HG02973 (cell line): ENCODE results near the gene ADAMTS5.

Source experiments
- ATAC-seq: cut with Tn5 transposase; IDR thresholded peaks from one replicate; pipeline ENCODE4 v1.9.1; 2021; ENCODE audit warnings: moderate library complexity; ENCODE audit not compliant: unreplicated experiment

The ADAMTS5 gene

DNA sequence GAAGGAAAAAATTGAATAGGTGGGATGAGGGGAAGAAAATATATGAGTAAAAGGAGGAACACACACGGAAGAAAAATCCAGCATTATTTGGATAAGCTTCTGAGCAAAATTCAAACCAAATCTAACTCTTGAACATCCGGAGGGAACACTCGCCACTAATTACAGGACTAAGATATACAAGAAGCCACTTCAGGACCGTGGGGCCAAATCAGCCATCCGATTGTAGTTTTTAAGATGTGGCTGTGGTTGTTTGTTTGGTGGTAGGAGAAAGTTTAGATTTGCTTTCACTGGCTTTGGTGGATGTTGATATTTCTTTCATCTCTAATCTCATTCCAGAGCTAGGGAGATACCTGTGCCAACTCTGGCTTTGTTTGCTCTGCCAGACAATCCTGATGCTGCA, 78.0 kb downstream of the ADAMTS5 start:
- no peak for ATAC-seq

GRCh38 chr21:26888256-26888655, 78.6 kb downstream of the ADAMTS5 start:
- no peak for ATAC-seq

DNA sequence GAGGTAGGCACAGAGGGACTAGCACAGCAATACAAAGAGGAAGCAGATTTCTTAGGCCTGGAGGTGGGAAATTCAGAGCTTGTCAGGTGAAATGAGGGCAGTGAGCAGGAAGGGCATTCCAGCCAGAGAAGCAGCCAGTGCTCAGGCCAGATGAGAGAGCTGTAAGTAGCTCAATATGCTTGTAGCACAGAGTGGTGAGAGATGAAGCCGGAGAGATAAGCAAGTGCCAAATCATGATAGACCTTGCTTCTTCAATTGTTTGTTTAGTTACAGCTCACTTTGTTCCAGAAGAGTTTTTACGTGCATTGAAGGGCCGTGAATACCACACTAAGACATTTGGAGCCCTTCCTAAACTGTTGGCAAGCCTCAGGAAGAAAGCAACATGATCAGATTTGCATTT, 79.6 kb downstream of the ADAMTS5 start:
- no peak for ATAC-seq

- ATAC-seq = no peak
Observed at GRCh38 chr21:26884436-26884835, 82.5 kb downstream of the ADAMTS5 start.

GRCh38 chr21:26883768-26884167, 83.1 kb downstream of the ADAMTS5 start:
- no peak for ATAC-seq

DNA sequence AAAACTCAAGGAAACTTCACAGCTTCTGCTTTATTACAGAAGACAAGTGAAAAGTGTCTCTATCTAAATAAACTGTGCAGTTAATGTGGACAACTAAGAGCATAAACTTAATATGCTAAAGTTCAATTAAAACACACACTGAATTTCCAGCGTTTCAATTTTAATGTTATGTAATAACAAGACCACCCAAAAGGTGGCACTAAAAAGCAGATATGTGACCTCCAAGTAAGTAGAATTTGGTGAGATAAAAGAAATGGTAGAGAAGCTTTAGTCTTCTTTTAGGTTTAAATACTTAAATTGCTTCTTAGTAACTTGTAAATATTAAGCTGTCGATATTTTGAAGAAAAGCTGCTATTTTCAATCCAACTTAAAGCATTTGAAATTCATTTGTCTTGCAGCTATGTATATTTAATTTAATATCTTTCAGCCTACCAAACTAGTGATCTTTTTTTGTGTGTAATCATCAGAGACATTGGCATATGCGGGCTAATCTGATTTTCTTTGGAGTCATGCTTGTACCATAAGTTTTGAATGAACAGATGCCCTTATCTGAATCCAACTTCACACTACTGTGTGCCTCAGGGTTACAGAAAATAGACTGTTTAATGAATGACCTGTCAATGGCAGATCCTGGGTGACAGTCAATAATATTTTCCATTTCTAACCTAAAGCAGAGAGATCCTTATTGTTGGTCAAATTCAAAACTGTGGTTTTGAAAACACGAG, 85.2 kb downstream of the ADAMTS5 start:
- ATAC-seq = no peak

- ATAC-seq = no peak
Observed at GRCh38 chr21:26877018-26877417, 89.9 kb downstream of the ADAMTS5 start.

DNA sequence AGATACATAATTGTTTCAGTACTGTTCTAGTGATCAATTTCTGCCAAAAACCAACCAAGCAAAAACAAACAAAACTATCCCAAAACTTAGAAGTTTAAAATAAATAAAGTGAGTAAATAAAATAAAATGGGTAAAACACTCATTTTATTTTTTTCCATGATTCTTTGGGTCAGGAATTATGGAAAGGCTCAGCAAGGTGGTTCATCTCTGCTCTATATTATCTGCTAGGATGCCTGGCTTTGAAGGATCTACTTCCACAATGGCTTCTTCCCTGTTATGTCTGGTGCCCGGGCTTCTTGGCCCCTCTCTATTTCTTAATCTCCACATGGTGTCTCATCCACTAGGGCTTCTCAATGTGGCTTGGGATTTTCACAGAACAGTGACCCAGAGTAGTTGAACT, 92.5 kb downstream of the ADAMTS5 start:
- no peak for ATAC-seq
